HepG2 (cell line): ENCODE measurements around the gene YIPF3.

Source experiments
- CEBPB ChIP-seq: IDR thresholded peaks from 2 replicates; pipeline ENCODE4 v1.6.1; 2011; ENCODE audit warnings: low read depth, low read length, improper control_type of control experiment, borderline replicate concordance
- CHD2 ChIP-seq: IDR thresholded peaks from 2 replicates; pipeline ENCODE4 v1.6.1; 2011; ENCODE audit warnings: low read depth, low read length, improper control_type of control experiment
- FIP1L1 ChIP-seq: fragments of 200-400 bp; formaldehyde crosslinking; IDR thresholded peaks from 2 replicates; pipeline ENCODE4 v1.6.1; 2018; ENCODE audit warnings: low read depth, mild to moderate bottlenecking, low read length, moderate library complexity, borderline replicate concordance; ENCODE audit not compliant: insufficient read depth
- HMGXB4 ChIP-seq, 2 experiments: sonication (generic) in 1 of 2; formaldehyde crosslinking in 1 of 2; IDR thresholded peaks; 2 replicates each; pipeline versions ENCODE4 v1.4.0 to v1.6.1; 2018 to 2020; ENCODE audit warnings: missing genetic modification reagents in 2 of 2, borderline replicate concordance in 1 of 2, low read depth in 1 of 2, mild to moderate bottlenecking in 1 of 2, missing biosample characterization in 1 of 2
- KIAA2018 ChIP-seq: sonication (generic); formaldehyde crosslinking; IDR thresholded peaks from 2 replicates; pipeline ENCODE4 v1.5.0; 2020; ENCODE audit warnings: mild to moderate bottlenecking, missing genetic modification reagents, borderline replicate concordance
- SAFB2 ChIP-seq: sonication (generic); formaldehyde crosslinking; IDR thresholded peaks from 2 replicates; pipeline ENCODE4 v1.5.1; 2020; ENCODE audit warnings: missing genetic modification reagents, low read depth, mild to moderate bottlenecking, borderline replicate concordance
- SETDB1 ChIP-seq: sonication (generic); formaldehyde crosslinking; IDR thresholded peaks from 2 replicates; pipeline ENCODE4 v1.5.1; 2020; ENCODE audit warnings: missing genetic modification reagents, mild to moderate bottlenecking, borderline replicate concordance
- TEAD2 ChIP-seq: sonication (generic); formaldehyde crosslinking; IDR thresholded peaks from 2 replicates; pipeline ENCODE4 v1.9.0; 2021; ENCODE audit warnings: missing genetic modification reagents
- THAP7 ChIP-seq: sonication (generic); formaldehyde crosslinking; IDR thresholded peaks from 2 replicates; pipeline ENCODE4 v1.8.1; 2023; ENCODE audit warnings: mild to moderate bottlenecking, missing genetic modification reagents
- ZNF121 ChIP-seq: sonication (generic); formaldehyde crosslinking; IDR thresholded peaks from 2 replicates; pipeline ENCODE4 v1.5.0; 2020; ENCODE audit warnings: mild to moderate bottlenecking, missing genetic modification reagents
- ZNF512 ChIP-seq: sonication (generic); formaldehyde crosslinking; IDR thresholded peaks from 2 replicates; pipeline ENCODE4 v1.4.0; 2020; ENCODE audit warnings: mild to moderate bottlenecking, missing genetic modification reagents
- TF ChIP-seq, protein P1 (sequence below): fragments of 450-650 bp; IDR thresholded peaks from 2 replicates; pipeline ENCODE4 v1.6.1; 2016
- TF ChIP-seq, protein P2 (sequence below): sonication (generic); formaldehyde crosslinking; IDR thresholded peaks from 2 replicates; pipeline ENCODE4 v1.5.0; 2020; ENCODE audit warnings: missing genetic modification reagents

- TF ChIP-seq ZNF121 (CRISPR knock-in tag) (no peak), KIAA2018 (CRISPR knock-in tag) (no peak), ZNF512 (CRISPR knock-in tag) (no peak), CEBPB (no peak), SAFB2 (CRISPR knock-in tag) (no peak), HMGXB4 (CRISPR knock-in tag; IDR thresholded peaks at IDR 0.05; ENCODE audit: borderline replicate concordance in 1 of 2, low read depth in 1 of 2) (no peak), SETDB1 (CRISPR knock-in tag) (no peak), THAP7 (CRISPR knock-in tag) (no peak), TEAD2 (CRISPR knock-in tag) (no peak), FIP1L1 (no peak), CHD2 (no peak)
- TF ChIP-seq, protein P1, sequence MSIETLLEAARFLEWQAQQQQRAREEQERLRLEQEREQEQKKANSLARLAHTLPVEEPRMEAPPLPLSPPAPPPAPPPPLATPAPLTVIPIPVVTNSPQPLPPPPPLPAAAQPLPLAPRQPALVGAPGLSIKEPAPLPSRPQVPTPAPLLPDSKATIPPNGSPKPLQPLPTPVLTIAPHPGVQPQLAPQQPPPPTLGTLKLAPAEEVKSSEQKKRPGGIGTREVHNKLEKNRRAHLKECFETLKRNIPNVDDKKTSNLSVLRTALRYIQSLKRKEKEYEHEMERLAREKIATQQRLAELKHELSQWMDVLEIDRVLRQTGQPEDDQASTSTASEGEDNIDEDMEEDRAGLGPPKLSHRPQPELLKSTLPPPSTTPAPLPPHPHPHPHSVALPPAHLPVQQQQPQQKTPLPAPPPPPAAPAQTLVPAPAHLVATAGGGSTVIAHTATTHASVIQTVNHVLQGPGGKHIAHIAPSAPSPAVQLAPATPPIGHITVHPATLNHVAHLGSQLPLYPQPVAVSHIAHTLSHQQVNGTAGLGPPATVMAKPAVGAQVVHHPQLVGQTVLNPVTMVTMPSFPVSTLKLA: no peak
- TF ChIP-seq, protein P2, sequence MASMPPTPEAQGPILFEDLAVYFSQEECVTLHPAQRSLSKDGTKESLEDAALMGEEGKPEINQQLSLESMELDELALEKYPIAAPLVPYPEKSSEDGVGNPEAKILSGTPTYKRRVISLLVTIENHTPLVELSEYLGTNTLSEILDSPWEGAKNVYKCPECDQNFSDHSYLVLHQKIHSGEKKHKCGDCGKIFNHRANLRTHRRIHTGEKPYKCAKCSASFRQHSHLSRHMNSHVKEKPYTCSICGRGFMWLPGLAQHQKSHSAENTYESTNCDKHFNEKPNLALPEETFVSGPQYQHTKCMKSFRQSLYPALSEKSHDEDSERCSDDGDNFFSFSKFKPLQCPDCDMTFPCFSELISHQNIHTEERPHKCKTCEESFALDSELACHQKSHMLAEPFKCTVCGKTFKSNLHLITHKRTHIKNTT (CRISPR knock-in tag): no peak
These were observed 38.7 kb downstream of the YIPF3 start for GRCh38 chr6:43478008-43478372.
